Measurements from ENCODE around the gene EPN2.

The EPN2 gene

GRCh38 chr17:19304751-19305150 is 67.6 kb downstream of the EPN2 start:
- Histone ChIP-seq H3K9ac (ENCODE audit: low read length in 2 of 2) (no peak overlapping the region), H3K9me3 (ENCODE audit: control insufficient read depth in 2 of 2, low read length in 2 of 2) (no peaks in the 10 kb centered on the region), H3K27ac (ENCODE audit: low read length) (no peak overlapping the region), H3K4me3 (ENCODE audit: low read length in 2 of 2) (no peak overlapping the region), H3K4me1 (ENCODE audit: control insufficient read depth, insufficient read depth, low read length) (peaks cover 14% of the 10 kb centered on the region), H3K36me3 (ENCODE audit: control insufficient read depth in 2 of 2, insufficient read depth in 2 of 2, low read length in 2 of 2) (peaks cover 0 to 16% of the 10 kb centered on the region in 2 donors), H3K27me3 (ENCODE audit: control insufficient read depth in 1 of 2, insufficient read depth in 2 of 2, low read length in 2 of 2) (no peaks in the 10 kb centered on the region)

- no peak overlapping the region for H3K9ac ChIP-seq (ENCODE audit: low read length in 2 of 2)
- no peak overlapping the region for H3K27ac ChIP-seq (ENCODE audit: low read length)
- no peaks in the 10 kb centered on the region for H3K27me3 ChIP-seq (ENCODE audit: control insufficient read depth in 1 of 2, insufficient read depth in 2 of 2, low read length in 2 of 2)
- H3K4me1 ChIP-seq (ENCODE audit: control insufficient read depth, insufficient read depth, low read length), result peaks cover 14% of the 10 kb centered on the region
- H3K4me3 ChIP-seq (ENCODE audit: low read length in 2 of 2), result no peak overlapping the region
- peaks cover 0 to 20% of the 10 kb centered on the region in 2 donors for H3K36me3 ChIP-seq (ENCODE audit: control insufficient read depth in 2 of 2, insufficient read depth in 2 of 2, low read length in 2 of 2)
- H3K9me3 ChIP-seq (ENCODE audit: control insufficient read depth in 2 of 2, low read length in 2 of 2), result no peaks in the 10 kb centered on the region
These were observed 68.1 kb downstream of the EPN2 start for GRCh38 chr17:19305256-19305655.

- Histone ChIP-seq H3K9ac (ENCODE audit: low read length in 2 of 2) (no peak overlapping the region), H3K36me3 (ENCODE audit: control insufficient read depth in 2 of 2, insufficient read depth in 2 of 2, low read length in 2 of 2) (peaks cover 0 to 20% of the 10 kb centered on the region in 2 donors), H3K4me3 (ENCODE audit: low read length in 2 of 2) (no peak overlapping the region), H3K27ac (ENCODE audit: low read length) (no peak overlapping the region), H3K27me3 (ENCODE audit: control insufficient read depth in 1 of 2, insufficient read depth in 2 of 2, low read length in 2 of 2) (no peaks in the 10 kb centered on the region), H3K4me1 (ENCODE audit: control insufficient read depth, insufficient read depth, low read length) (peaks cover 14% of the 10 kb centered on the region), H3K9me3 (ENCODE audit: control insufficient read depth in 2 of 2, low read length in 2 of 2) (no peaks in the 10 kb centered on the region)
These were observed 68.6 kb downstream of the EPN2 start for GRCh38 chr17:19305761-19306159.

GRCh38 chr17:19306160-19307111 is 69.3 kb downstream of the EPN2 start:
- H3K4me3 ChIP-seq (ENCODE audit: low read length in 2 of 2), result no peak overlapping the region
- H3K9ac ChIP-seq (ENCODE audit: low read length in 2 of 2), result no peak overlapping the region

GRCh38 chr17:19307521-19307920 is 70.4 kb downstream of the EPN2 start:
- H3K9ac ChIP-seq (ENCODE audit: low read length in 2 of 2), result no peak overlapping the region
- H3K27ac ChIP-seq (ENCODE audit: low read length), result no peak overlapping the region
- H3K4me1 ChIP-seq (ENCODE audit: control insufficient read depth, insufficient read depth, low read length), result peaks cover 6% of the 10 kb centered on the region
- no peaks in the 10 kb centered on the region for H3K27me3 ChIP-seq (ENCODE audit: control insufficient read depth in 1 of 2, insufficient read depth in 2 of 2, low read length in 2 of 2)
- no peak overlapping the region for H3K4me3 ChIP-seq (ENCODE audit: low read length in 2 of 2)
- H3K9me3 ChIP-seq (ENCODE audit: control insufficient read depth in 2 of 2, low read length in 2 of 2), result no peaks in the 10 kb centered on the region
- peaks cover 9 to 30% of the 10 kb centered on the region in 2 donors for H3K36me3 ChIP-seq (ENCODE audit: control insufficient read depth in 2 of 2, insufficient read depth in 2 of 2, low read length in 2 of 2)

More at GRCh38 chr17:19306160-19307111, 69.3 kb downstream of the EPN2 start:
- peaks cover 0 to 20% of the 10 kb centered on the region in 2 donors for H3K36me3 ChIP-seq (ENCODE audit: control insufficient read depth in 2 of 2, insufficient read depth in 2 of 2, low read length in 2 of 2)
- no peaks in the 10 kb centered on the region for H3K9me3 ChIP-seq (ENCODE audit: control insufficient read depth in 2 of 2, low read length in 2 of 2)
- no peak overlapping the region for H3K27ac ChIP-seq (ENCODE audit: low read length)
- no peaks in the 10 kb centered on the region for H3K27me3 ChIP-seq (ENCODE audit: control insufficient read depth in 1 of 2, insufficient read depth in 2 of 2, low read length in 2 of 2)
- peaks cover 11% of the 10 kb centered on the region for H3K4me1 ChIP-seq (ENCODE audit: control insufficient read depth, insufficient read depth, low read length)

- Histone ChIP-seq H3K4me1 (ENCODE audit: control insufficient read depth, insufficient read depth, low read length) (peaks cover 4% of the 10 kb centered on the region), H3K9ac (ENCODE audit: low read length in 2 of 2) (no peak overlapping the region), H3K9me3 (ENCODE audit: control insufficient read depth in 2 of 2, low read length in 2 of 2) (no peaks in the 10 kb centered on the region), H3K27ac (ENCODE audit: low read length) (no peak overlapping the region), H3K36me3 (ENCODE audit: control insufficient read depth in 2 of 2, insufficient read depth in 2 of 2, low read length in 2 of 2) (peaks cover 18 to 39% of the 10 kb centered on the region in 2 donors), H3K27me3 (ENCODE audit: control insufficient read depth in 1 of 2, insufficient read depth in 2 of 2, low read length in 2 of 2) (no peaks in the 10 kb centered on the region), H3K4me3 (ENCODE audit: low read length in 2 of 2) (no peak overlapping the region)
These were observed 71.2 kb downstream of the EPN2 start for GRCh38 chr17:19308398-19308797.

- no peak overlapping the region for H3K4me3 ChIP-seq (ENCODE audit: low read length in 2 of 2)
These were observed 72.5 kb downstream of the EPN2 start for GRCh38 chr17:19309701-19310100.

GRCh38 chr17:19310151-19310550 is 73.0 kb downstream of the EPN2 start:
- Histone ChIP-seq H3K36me3 (ENCODE audit: control insufficient read depth in 2 of 2, insufficient read depth in 2 of 2, low read length in 2 of 2) (peaks cover 27 to 46% of the 10 kb centered on the region in 2 donors), H3K27me3 (ENCODE audit: control insufficient read depth in 1 of 2, insufficient read depth in 2 of 2, low read length in 2 of 2) (no peaks in the 10 kb centered on the region), H3K27ac (ENCODE audit: low read length) (no peak overlapping the region), H3K4me1 (ENCODE audit: control insufficient read depth, insufficient read depth, low read length) (peaks cover under 1% of the 10 kb centered on the region), H3K4me3 (ENCODE audit: low read length in 2 of 2) (no peak overlapping the region), H3K9ac (ENCODE audit: low read length in 2 of 2) (no peak overlapping the region), H3K9me3 (ENCODE audit: control insufficient read depth in 2 of 2, low read length in 2 of 2) (no peaks in the 10 kb centered on the region)

More at GRCh38 chr17:19309701-19310100, 72.5 kb downstream of the EPN2 start:
- Histone ChIP-seq H3K4me1 (ENCODE audit: control insufficient read depth, insufficient read depth, low read length) (peaks cover 2% of the 10 kb centered on the region), H3K9ac (ENCODE audit: low read length in 2 of 2) (no peak overlapping the region), H3K27me3 (ENCODE audit: control insufficient read depth in 1 of 2, insufficient read depth in 2 of 2, low read length in 2 of 2) (no peaks in the 10 kb centered on the region), H3K9me3 (ENCODE audit: control insufficient read depth in 2 of 2, low read length in 2 of 2) (no peaks in the 10 kb centered on the region), H3K27ac (ENCODE audit: low read length) (no peak overlapping the region), H3K36me3 (ENCODE audit: control insufficient read depth in 2 of 2, insufficient read depth in 2 of 2, low read length in 2 of 2) (peaks cover 26 to 45% of the 10 kb centered on the region in 2 donors)

GRCh38 chr17:19311016-19311415 is 73.8 kb downstream of the EPN2 start:
- Histone ChIP-seq H3K27ac (ENCODE audit: low read length) (no peak overlapping the region), H3K36me3 (ENCODE audit: control insufficient read depth in 2 of 2, insufficient read depth in 2 of 2, low read length in 2 of 2) (peaks cover 27 to 46% of the 10 kb centered on the region in 2 donors), H3K27me3 (ENCODE audit: control insufficient read depth in 1 of 2, insufficient read depth in 2 of 2, low read length in 2 of 2) (no peaks in the 10 kb centered on the region), H3K4me3 (ENCODE audit: low read length in 2 of 2) (no peak overlapping the region), H3K9ac (ENCODE audit: low read length in 2 of 2) (no peak overlapping the region), H3K9me3 (ENCODE audit: control insufficient read depth in 2 of 2, low read length in 2 of 2) (no peaks in the 10 kb centered on the region), H3K4me1 (ENCODE audit: control insufficient read depth, insufficient read depth, low read length) (no peaks in the 10 kb centered on the region)

- H3K9me3 ChIP-seq (ENCODE audit: control insufficient read depth in 2 of 2, low read length in 2 of 2), result no peaks in the 10 kb centered on the region
- H3K4me1 ChIP-seq (ENCODE audit: control insufficient read depth, insufficient read depth, low read length), result no peaks in the 10 kb centered on the region
- peaks cover 30 to 46% of the 10 kb centered on the region in 2 donors for H3K36me3 ChIP-seq (ENCODE audit: control insufficient read depth in 2 of 2, insufficient read depth in 2 of 2, low read length in 2 of 2)
- H3K27me3 ChIP-seq (ENCODE audit: control insufficient read depth in 1 of 2, insufficient read depth in 2 of 2, low read length in 2 of 2), result no peaks in the 10 kb centered on the region
- no peak overlapping the region for H3K9ac ChIP-seq (ENCODE audit: low read length in 2 of 2)
- H3K4me3 ChIP-seq (ENCODE audit: low read length in 2 of 2), result no peak overlapping the region
- H3K27ac ChIP-seq (ENCODE audit: low read length), result no peak overlapping the region
These were observed 74.5 kb downstream of the EPN2 start for GRCh38 chr17:19311421-19312215.

All from stomach smooth muscle (tissue), 2 donors.